ENCODE data around the gene CAMK2N2. TPM values are rescaled to one million over a fixed set of nuclear protein-coding genes. Genes with fewer than 3 reads are reported as not detected.

The CAMK2N2 gene
- total RNA-seq, 1 donor from 2014 or later, result 14.8 TPM

DNA sequence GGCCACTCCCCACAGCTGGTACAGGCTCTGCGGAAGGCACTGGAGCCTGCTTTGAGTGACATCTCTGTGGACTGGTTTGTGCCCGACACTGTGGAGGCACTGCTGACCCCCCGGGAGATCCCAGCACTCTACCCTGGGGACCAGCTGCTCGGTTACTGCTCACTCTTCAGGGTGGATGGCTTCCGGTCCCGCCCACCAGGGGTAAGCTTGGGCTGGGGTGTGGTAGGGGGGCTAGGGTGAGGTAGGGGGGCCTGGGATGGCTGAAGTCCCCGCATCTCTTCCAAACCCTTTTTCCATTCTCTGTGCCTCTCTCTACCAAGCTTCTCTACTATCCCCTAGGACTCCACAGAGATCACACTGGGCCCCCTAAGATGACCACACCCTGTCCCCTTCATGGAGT, 24.1 kb downstream of the CAMK2N2 start:
- Mint-ChIP-seq H3K27ac (ENCODE audit: unreplicated experiment) (peak overlapping the region; percentile 76), H3K4me1 (ENCODE audit: low read depth, unreplicated experiment) (peaks cover 33% of the 10 kb centered on the region), H3K4me3 (ENCODE audit: unreplicated experiment) (peak overlapping the region; percentile 44), H3K27me3 (ENCODE audit: unreplicated experiment) (peaks cover 13% of the 10 kb centered on the region), H3K9me3 (ENCODE audit: unreplicated experiment) (peaks cover 20% of the 10 kb centered on the region), H3K36me3 (ENCODE audit: unreplicated experiment) (peaks cover 4% of the 10 kb centered on the region)
- TF ChIP-seq, protein P1, sequence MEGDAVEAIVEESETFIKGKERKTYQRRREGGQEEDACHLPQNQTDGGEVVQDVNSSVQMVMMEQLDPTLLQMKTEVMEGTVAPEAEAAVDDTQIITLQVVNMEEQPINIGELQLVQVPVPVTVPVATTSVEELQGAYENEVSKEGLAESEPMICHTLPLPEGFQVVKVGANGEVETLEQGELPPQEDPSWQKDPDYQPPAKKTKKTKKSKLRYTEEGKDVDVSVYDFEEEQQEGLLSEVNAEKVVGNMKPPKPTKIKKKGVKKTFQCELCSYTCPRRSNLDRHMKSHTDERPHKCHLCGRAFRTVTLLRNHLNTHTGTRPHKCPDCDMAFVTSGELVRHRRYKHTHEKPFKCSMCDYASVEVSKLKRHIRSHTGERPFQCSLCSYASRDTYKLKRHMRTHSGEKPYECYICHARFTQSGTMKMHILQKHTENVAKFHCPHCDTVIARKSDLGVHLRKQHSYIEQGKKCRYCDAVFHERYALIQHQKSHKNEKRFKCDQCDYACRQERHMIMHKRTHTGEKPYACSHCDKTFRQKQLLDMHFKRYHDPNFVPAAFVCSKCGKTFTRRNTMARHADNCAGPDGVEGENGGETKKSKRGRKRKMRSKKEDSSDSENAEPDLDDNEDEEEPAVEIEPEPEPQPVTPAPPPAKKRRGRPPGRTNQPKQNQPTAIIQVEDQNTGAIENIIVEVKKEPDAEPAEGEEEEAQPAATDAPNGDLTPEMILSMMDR (IDR thresholded peaks at IDR 0.05; ENCODE audit: partially characterized antibody, unreplicated experiment), result no peak
- DNase-seq, result no peak

DNA sequence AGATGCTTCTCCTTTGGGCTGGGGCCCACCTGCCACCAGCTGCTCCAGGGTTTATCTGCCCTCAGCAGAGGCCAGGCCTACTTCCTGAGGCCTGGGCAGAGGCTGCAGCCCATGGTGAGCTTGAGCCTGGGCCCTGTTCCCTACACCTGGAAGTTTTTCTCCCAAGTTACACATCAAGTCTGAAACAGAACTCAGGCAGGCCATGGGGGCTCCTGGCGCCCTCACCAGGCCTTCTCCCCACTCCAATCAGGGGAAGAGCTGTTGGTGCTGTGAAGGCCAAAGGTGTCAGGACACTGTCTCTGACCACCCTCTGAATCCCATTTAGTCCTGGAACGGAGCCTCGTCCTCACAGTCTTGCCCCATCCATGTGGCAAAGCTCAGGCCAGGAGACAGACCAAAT, 24.7 kb downstream of the CAMK2N2 start:
- DNase-seq, result no peak
- Mint-ChIP-seq H3K9me3 (ENCODE audit: unreplicated experiment) (peaks cover 22% of the 10 kb centered on the region), H3K27me3 (ENCODE audit: unreplicated experiment) (peaks cover 14% of the 10 kb centered on the region), H3K36me3 (ENCODE audit: unreplicated experiment) (peaks cover 4% of the 10 kb centered on the region), H3K4me1 (ENCODE audit: low read depth, unreplicated experiment) (peaks cover 34% of the 10 kb centered on the region), H3K27ac (ENCODE audit: unreplicated experiment) (peak overlapping the region; percentile 76), H3K4me3 (ENCODE audit: unreplicated experiment) (no peak overlapping the region)
- TF ChIP-seq, protein P1 (IDR thresholded peaks at IDR 0.05; ENCODE audit: partially characterized antibody, unreplicated experiment), result no peak

DNA sequence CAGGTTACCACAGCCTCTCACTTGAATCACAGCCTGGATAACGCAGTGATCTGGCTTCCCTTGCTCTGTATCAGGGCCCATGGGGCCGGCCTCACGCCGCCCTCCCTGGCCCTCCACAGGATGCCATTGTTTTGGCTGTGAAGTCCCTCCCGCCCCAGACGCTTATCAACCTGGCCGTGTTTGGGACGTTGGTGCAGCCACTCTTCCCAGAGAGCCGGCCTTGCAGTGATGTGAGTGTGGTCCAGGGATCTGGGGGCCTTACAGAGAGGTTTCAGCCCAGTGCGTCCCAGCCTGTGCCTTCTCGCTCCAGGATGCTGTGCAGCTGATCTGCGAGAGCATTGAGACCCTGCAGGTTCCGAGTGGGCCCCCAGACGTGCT, 25.3 kb downstream of the CAMK2N2 start:
- peaks cover 4% of the 10 kb centered on the region for H3K36me3 Mint-ChIP-seq (ENCODE audit: unreplicated experiment)
- peak overlapping the region; percentile 68 for H3K4me3 Mint-ChIP-seq (ENCODE audit: unreplicated experiment)
- no peak for DNase-seq
- H3K27ac Mint-ChIP-seq (ENCODE audit: unreplicated experiment), result peak overlapping the region; percentile 84
- peaks cover 19% of the 10 kb centered on the region for H3K27me3 Mint-ChIP-seq (ENCODE audit: unreplicated experiment)
- H3K9me3 Mint-ChIP-seq (ENCODE audit: unreplicated experiment), result peaks cover 26% of the 10 kb centered on the region
- TF ChIP-seq, protein P1 (IDR thresholded peaks at IDR 0.05; ENCODE audit: partially characterized antibody, unreplicated experiment), result no peak
- peaks cover 34% of the 10 kb centered on the region for H3K4me1 Mint-ChIP-seq (ENCODE audit: low read depth, unreplicated experiment)

DNA sequence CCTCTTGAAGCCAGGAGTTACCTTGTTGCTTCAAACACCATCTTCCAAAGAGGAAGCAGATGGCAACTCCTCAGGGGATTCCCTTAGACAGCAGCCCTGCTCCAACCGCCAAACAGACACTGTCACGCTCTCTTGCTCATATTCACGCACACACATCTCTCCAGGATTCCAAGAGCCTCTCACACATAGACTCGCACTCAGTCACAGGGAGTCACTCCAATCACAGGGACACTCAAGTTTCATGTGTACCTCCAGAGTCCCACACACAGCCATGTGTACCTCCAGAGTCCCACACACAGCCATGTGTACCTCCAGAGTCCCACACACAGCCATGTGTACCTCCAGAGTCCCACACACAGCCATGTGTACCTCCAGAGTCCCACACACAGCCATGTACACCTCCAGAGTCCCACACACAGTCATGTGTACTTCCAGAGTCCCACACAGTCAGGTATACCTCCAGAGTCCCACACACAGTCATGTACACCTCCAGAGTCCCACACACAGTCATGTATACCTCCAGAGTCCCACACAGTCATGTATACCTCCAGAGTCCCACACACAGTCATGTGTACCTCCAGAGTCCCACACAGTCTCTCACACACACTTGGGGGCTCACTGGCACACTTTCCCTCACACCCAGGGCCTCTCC, 25.8 kb downstream of the CAMK2N2 start:
- Mint-ChIP-seq H3K36me3 (ENCODE audit: unreplicated experiment) (peaks cover 4% of the 10 kb centered on the region), H3K9me3 (ENCODE audit: unreplicated experiment) (peaks cover 26% of the 10 kb centered on the region), H3K27me3 (ENCODE audit: unreplicated experiment) (peaks cover 19% of the 10 kb centered on the region), H3K27ac (ENCODE audit: unreplicated experiment) (peak overlapping the region; percentile 84), H3K4me3 (ENCODE audit: unreplicated experiment) (peak overlapping the region; percentile 68), H3K4me1 (ENCODE audit: low read depth, unreplicated experiment) (peaks cover 34% of the 10 kb centered on the region)
- DNase-seq, result no peak
- TF ChIP-seq, protein P1 (IDR thresholded peaks at IDR 0.05; ENCODE audit: partially characterized antibody, unreplicated experiment), result no peak

DNA sequence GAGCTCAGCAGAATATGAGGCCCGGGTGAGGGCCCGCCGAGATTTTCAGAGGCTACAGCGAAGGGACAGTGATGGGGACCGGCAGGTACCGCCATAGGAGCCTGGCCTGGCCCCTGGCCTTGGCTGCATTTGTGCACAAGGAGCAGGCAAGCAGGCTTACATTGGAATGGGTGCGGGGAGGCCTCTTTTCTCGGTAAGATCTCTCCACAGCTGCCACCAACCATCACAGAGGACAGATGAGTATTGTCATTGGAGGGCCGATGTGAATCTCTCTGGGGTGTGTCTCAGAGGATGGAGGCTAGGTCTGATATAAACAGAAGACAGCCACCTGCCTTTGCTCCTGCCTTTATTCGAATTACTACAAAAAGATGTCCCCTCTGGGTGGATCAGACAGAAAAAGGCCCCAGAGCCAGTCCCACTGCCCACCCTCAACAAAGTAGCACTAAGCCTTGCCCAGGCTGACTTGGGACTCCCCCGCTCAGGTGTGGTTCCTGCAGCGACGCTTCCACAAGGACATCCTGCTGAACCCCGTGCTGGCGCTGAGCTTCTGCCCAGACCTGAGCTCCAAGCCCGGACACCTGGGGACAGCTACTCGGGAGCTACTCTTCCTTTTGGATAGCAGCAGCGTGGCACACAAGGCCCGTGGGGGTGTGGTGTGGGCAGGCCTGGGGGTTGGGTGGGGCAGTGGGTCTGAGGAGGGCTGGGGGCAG, 26.5 kb downstream of the CAMK2N2 start:
- TF ChIP-seq, protein P1 (IDR thresholded peaks at IDR 0.05; ENCODE audit: partially characterized antibody, unreplicated experiment), result no peak
- Mint-ChIP-seq H3K36me3 (ENCODE audit: unreplicated experiment) (peaks cover 4% of the 10 kb centered on the region), H3K4me3 (ENCODE audit: unreplicated experiment) (peak overlapping the region; percentile 68), H3K27ac (ENCODE audit: unreplicated experiment) (peak overlapping the region; percentile 84), H3K4me1 (ENCODE audit: low read depth, unreplicated experiment) (peaks cover 34% of the 10 kb centered on the region), H3K27me3 (ENCODE audit: unreplicated experiment) (peaks cover 17% of the 10 kb centered on the region), H3K9me3 (ENCODE audit: unreplicated experiment) (peaks cover 24% of the 10 kb centered on the region)
- no peak for DNase-seq

Measured in glutamatergic neuron (in vitro differentiated cells).